K562 (cell line): ENCODE data around the gene CACNA2D3. TPM values are rescaled to one million over a fixed set of nuclear protein-coding genes. Genes with fewer than 3 reads are reported as not detected.

Experiments used
- ATAC-seq: fragments of 200-7000 bp; cut with Tn5 transposase; 3 replicates; pipeline ENCODE4 v1.9.1; 2020; ENCODE audit warnings: moderate library complexity
- BruUV-seq: library from RNA; stranded (reverse); fragments of 400-500 nt; replicated peaks from 2 replicates; lab custom pipeline; 2021; lab: Mats Ljungman, UMichigan
- CTCF ChIA-PET: fragments of 300-600 bp; formaldehyde crosslinking; extraction: SDS; loops from one replicate; lab custom pipeline; 2021; ENCODE audit warnings: low intra/inter-chr PET ratio; lab: Yijun Ruan, JAX
- POLR2A ChIA-PET: fragments of 300-600, 350-650 bp; sonication (Branson Sonifier 250); formaldehyde crosslinking; extraction: SDS; loops from one replicate; lab custom pipeline; 2021; ENCODE audit warnings: antibody characterized with exemption, inconsistent platforms; lab: Yijun Ruan, JAX
- DNase-seq, 4 experiments: peaks; one replicate each; pipeline versions ENCODE4 v3.0.0 to v3.0.0-alpha.2; 2011 to 2018; ENCODE audit warnings: low spot score in 3 of 4, mixed read lengths in 3 of 4; ENCODE audit errors: extremely low read depth in 1 of 4
- FAIRE-seq: peaks from 2 replicates; lab custom pipeline; 2011; peaks lifted over from hg19 to GRCh38; lab: Jason Lieb, UNC
- H2AFZ ChIP-seq: 2 replicates; pipeline ENCODE4 v1.6.0; 2011; ENCODE audit warnings: low read depth, low read length, control low read depth, inconsistent platforms
- H3K27ac ChIP-seq: fragments of 200-600 bp; 3 replicates; pipeline ENCODE4 v1.8.0; 2011; ENCODE audit warnings: low read depth, mild to moderate bottlenecking, control low read depth, inconsistent platforms, low read length, moderate library complexity, mixed read lengths; ENCODE audit errors: extremely low read depth
- H3K27me3 ChIP-seq, 2 experiments: fragments of 300-600 bp in 1 of 2; 2 replicates in 1 of 2; 3 replicates in 1 of 2; pipeline versions ENCODE4 v1.6.0 to v1.8.0; 2011; ENCODE audit warnings: inconsistent platforms in 2 of 2, low read length in 2 of 2, mild to moderate bottlenecking in 1 of 2, mixed read lengths in 1 of 2, moderate library complexity in 1 of 2; ENCODE audit not compliant: control insufficient read depth in 2 of 2, insufficient read depth in 2 of 2
- H3K36me3 ChIP-seq: fragments of 300-600 bp; 3 replicates; pipeline ENCODE4 v1.8.0; 2011; ENCODE audit warnings: mild to moderate bottlenecking, low read length, inconsistent platforms; ENCODE audit not compliant: control insufficient read depth, insufficient read depth
- H3K4me1 ChIP-seq, 2 experiments: fragments of 200-600 bp in 1 of 2; replicated peaks in 1 of 2; 2 replicates in 1 of 2; 3 replicates in 1 of 2; pipeline versions ENCODE4 v1.5.1 to v1.8.0; 2011; ENCODE audit warnings: inconsistent platforms in 2 of 2, low read length in 2 of 2, mild to moderate bottlenecking in 1 of 2, mixed read lengths in 1 of 2, moderate library complexity in 1 of 2; ENCODE audit not compliant: control insufficient read depth in 2 of 2, insufficient read depth in 2 of 2
- H3K4me2 ChIP-seq: 2 replicates; pipeline ENCODE4 v1.6.1; 2011; ENCODE audit warnings: low read length, control low read depth, inconsistent platforms, mixed read lengths; ENCODE audit not compliant: insufficient read depth
- H3K4me3 ChIP-seq: fragments of 200-600 bp; sonication (generic), shearing (Covaris generic); 2 replicates; pipeline ENCODE4 v1.5.1; 2016; ENCODE audit warnings: control low read depth, inconsistent platforms
- H3K79me2 ChIP-seq: fragments of 200-600 bp; 3 replicates; pipeline ENCODE4 v1.8.0; 2011; ENCODE audit warnings: low read length, inconsistent platforms; ENCODE audit not compliant: control insufficient read depth, insufficient read depth
- H3K9ac ChIP-seq, 2 experiments: 2 replicates each; pipeline versions ENCODE4 v1.6.0 to v1.6.1; 2011; ENCODE audit warnings: low read depth in 2 of 2, low read length in 2 of 2, control low read depth in 1 of 2, inconsistent platforms in 1 of 2, mild to moderate bottlenecking in 1 of 2, mixed read lengths in 1 of 2; ENCODE audit not compliant: insufficient read depth in 1 of 2
- H3K9me1 ChIP-seq: one replicate; pipeline ENCODE4 v1.6.0; 2011; ENCODE audit warnings: inconsistent platforms, mild to moderate bottlenecking, low read length, moderate library complexity; ENCODE audit not compliant: control insufficient read depth, insufficient read depth
- H3K9me3 ChIP-seq: replicated peaks from 2 replicates; pipeline ENCODE4 v1.5.1; 2011; ENCODE audit warnings: low read depth, low read length, inconsistent platforms; ENCODE audit not compliant: control insufficient read depth, insufficient read depth
- H4K20me1 ChIP-seq: replicated peaks from 2 replicates; pipeline ENCODE4 v1.6.1; 2011; ENCODE audit warnings: low read length, inconsistent platforms, mixed read lengths; ENCODE audit not compliant: control insufficient read depth, insufficient read depth
- ARID3A ChIP-seq: IDR thresholded peaks from 2 replicates; pipeline ENCODE4 v1.6.1; 2012; ENCODE audit warnings: low read depth, low read length, improper control_type of control experiment, borderline replicate concordance
- COPS2 ChIP-seq: fragments of 450-650 bp; conservative IDR thresholded peaks from 2 replicates; pipeline ENCODE4 v1.6.1; 2016; ENCODE audit warnings: mild to moderate bottlenecking, moderate library complexity
- CREB1 ChIP-seq, 2 experiments: sonication (generic) in 1 of 2; formaldehyde crosslinking in 1 of 2; IDR thresholded peaks; 2 replicates each; pipeline versions ENCODE4 v1.6.1 to v1.8.0; 2012 to 2022; ENCODE audit warnings: inconsistent platforms in 1 of 2, mild to moderate bottlenecking in 1 of 2, missing genetic modification reagents in 1 of 2, moderate library complexity in 1 of 2
- DMBX1 ChIP-seq: fragments of 250-450 bp; sonication (Bioruptor Pico); IDR thresholded peaks from 2 replicates; pipeline ENCODE4 v1.8.0; 2022; ENCODE audit warnings: inconsistent platforms, mild to moderate bottlenecking, moderate library complexity, borderline replicate concordance
- ETS1 ChIP-seq: conservative IDR thresholded peaks from 2 replicates; pipeline ENCODE4 v1.6.1; 2011; ENCODE audit warnings: low read depth, mild to moderate bottlenecking, low read length; ENCODE audit not compliant: control insufficient read depth
- FOXO4 ChIP-seq: fragments of 450-650 bp; formaldehyde crosslinking; IDR thresholded peaks from 2 replicates; pipeline ENCODE4 v1.4.0; 2020; ENCODE audit warnings: mild to moderate bottlenecking, moderate library complexity
- HDAC8 ChIP-seq: fragments of 450-650 bp; IDR thresholded peaks from 2 replicates; pipeline ENCODE4 v1.6.1; 2016; ENCODE audit warnings: mild to moderate bottlenecking, missing genetic modification characterization, moderate library complexity, missing compliant biosample characterization
- HOMEZ ChIP-seq: fragments of 250-450 bp; sonication (Bioruptor Pico); IDR thresholded peaks from 2 replicates; pipeline ENCODE4 v1.4.0; 2020; ENCODE audit warnings: mild to moderate bottlenecking, moderate library complexity
- NR2C2 ChIP-seq, 2 experiments: fragments of 200-800 bp in 1 of 2; sonication (Bioruptor generic) in 1 of 2; sonication (generic) in 1 of 2; formaldehyde crosslinking in 1 of 2; IDR thresholded peaks; 2 replicates each; pipeline versions ENCODE4 v1.6.1 to v1.8.0; 2016 to 2022; ENCODE audit warnings: mild to moderate bottlenecking in 1 of 2, missing compliant biosample characterization in 1 of 2, missing genetic modification characterization in 1 of 2, missing genetic modification reagents in 1 of 2
- NUFIP1 ChIP-seq: fragments of 450-650 bp; IDR thresholded peaks from 2 replicates; pipeline ENCODE4 v1.6.1; 2018; ENCODE audit not compliant: partially characterized antibody
- RCOR1 ChIP-seq, 2 experiments: IDR thresholded peaks; 2 replicates each; pipeline ENCODE4 v1.6.1; 2012; ENCODE audit warnings: low read depth in 2 of 2, low read length in 2 of 2, borderline replicate concordance in 1 of 2, improper control_type of control experiment in 1 of 2
- RFX1 ChIP-seq: fragments of 450-650 bp; IDR thresholded peaks from 2 replicates; pipeline ENCODE4 v1.6.1; 2016; ENCODE audit warnings: mild to moderate bottlenecking, moderate library complexity
- RHOXF2B ChIP-seq: fragments of 250-450 bp; sonication (Bioruptor Pico); conservative IDR thresholded peaks from 2 replicates; pipeline ENCODE4 v1.5.1; 2021
- SPI1 ChIP-seq: IDR thresholded peaks from 2 replicates; pipeline ENCODE4 v1.6.1; 2011; ENCODE audit warnings: low read depth, low read length, control low read depth, borderline replicate concordance
- TARDBP ChIP-seq: fragments of 450-650 bp; IDR thresholded peaks from 2 replicates; pipeline ENCODE4 v1.6.1; 2016
- TBP ChIP-seq: optimal IDR thresholded peaks from 2 replicates; pipeline ENCODE3; 2011; ENCODE audit warnings: low read depth, low read length, improper control_type of control experiment
- ZNF217 ChIP-seq: sonication (generic); formaldehyde crosslinking; IDR thresholded peaks from 2 replicates; pipeline ENCODE4 v1.8.0; 2022; ENCODE audit warnings: mild to moderate bottlenecking, missing genetic modification reagents
- ZNF444 ChIP-seq: fragments of 250-450 bp; sonication (Bioruptor Pico); IDR thresholded peaks from 2 replicates; pipeline ENCODE4 v1.4.0; 2020; ENCODE audit warnings: mild to moderate bottlenecking, moderate library complexity
- WGBS: fragments of 100-300 bp; shearing (Covaris generic); methylation state at CpG from one replicate; pipeline ENCODE4 v1.1.6; 2016; ENCODE audit warnings: low coverage, mixed read lengths; ENCODE audit not compliant: insufficient coverage; ENCODE audit errors: missing lambda C conversion rate; 5-methylcytosine and 5-hydroxymethylcytosine counted together
- in situ Hi-C: fragments of 300-500 bp; cut with MboI; formaldehyde crosslinking; loops from 4 replicates; pipeline ENCODE4 v1.15.0; 2018; ENCODE audit warnings: inconsistent platforms, mixed read lengths
- intact Hi-C: fragments of 100-400 bp; cut with micrococcal nuclease; formaldehyde crosslinking; loops from 2 replicates; pipeline ENCODE4 v1.14.2; 2022
- polyA plus RNA-seq, 8 experiments: library from polyadenylated mRNA; depleted of rRNA in 4 of 8; stranded (reverse) in 5 of 8; unstranded in 3 of 8; fragments of >200 nt; fragmentation: Nextera tagmentation in 2 of 8; fragmentation: Illumina TruSeq in 1 of 8; extraction: Ambion mirVana in 2 of 8; extraction: Trizol in 1 of 8; gene quantifications; 2 replicates each; pipeline versions ENCODE4 v1.2.1 to v1.2.3, GENCODE V29; 2011 to 2014; ENCODE audit warnings: inconsistent platforms in 1 of 8, missing spikeins in 1 of 8
- total RNA-seq, 7 experiments: library from RNA; depleted of rRNA in 6 of 7; stranded (reverse); fragments of >200 nt in 6 of 7; fragmentation: Illumina TruSeq in 2 of 7; extraction: Trizol in 2 of 7; gene quantifications; 2 replicates each; pipeline versions ENCODE4 v1.2.1 to v1.2.3, GENCODE V29; 2011 to 2021; ENCODE audit warnings: low replicate concordance in 1 of 7

Gene CACNA2D3
- total and polyA plus RNA-seq, 9 of the 15 experiments (the other 6 are each of a cell fraction or from before 2014, with no cell fraction given): 0.01 TPM; not detected in 8

GRCh38 chr3:54604495-54604894 lies 482.1 kb downstream of the CACNA2D3 start:
- Histone ChIP-seq H3K79me2 (no peaks in the 10 kb centered on the region), H3K9me1 (no peaks in the 10 kb centered on the region), H2AFZ (no peak overlapping the region), H3K36me3 (no peaks in the 10 kb centered on the region), H4K20me1 (no peaks in the 10 kb centered on the region), H3K4me3 (no peak overlapping the region), H3K4me2 (no peak overlapping the region), H3K4me1 (no peaks in the 10 kb centered on the region), H3K9me3 (no peaks in the 10 kb centered on the region), H3K27me3 (peaks cover 0 to 6% of the 10 kb centered on the region in 2 experiments; a peak in 1 of 5 replicates), H3K9ac (no peak overlapping the region), H3K27ac (no peak overlapping the region)
- intact Hi-C loops: no loop called here
- ATAC-seq: no peak
- no peak for FAIRE-seq
- in situ Hi-C loops: no loop called here
- ChIA-PET CTCF (no interaction called here), POLR2A (interaction anchor here (0.6 kb wide), 1 partner anchor 56 kb away, joined by 3 read pairs; no protein-coding TSS in a partner anchor)
- DNase-seq: no peak
- WGBS: 0% methylated on average over 4 of the region's 4 CpGs
- BruUV-seq: no TSS peak
- no peak for TF ChIP-seq ZNF217 (CRISPR knock-in tag)
- TF ChIP-seq HOMEZ (CRISPR knock-in tag): no peak
- TF ChIP-seq TARDBP: no peak
- TF ChIP-seq NUFIP1: no peak
- no peak for TF ChIP-seq TBP
- no peak for TF ChIP-seq COPS2
- TF ChIP-seq ARID3A: no peak
- TF ChIP-seq FOXO4 (CRISPR knock-in tag): no peak
- TF ChIP-seq HDAC8 (tag): no peak
- no peak for TF ChIP-seq DMBX1
- TF ChIP-seq RHOXF2B: no peak
- no peak for TF ChIP-seq RFX1
- no peak for TF ChIP-seq RCOR1 (IDR thresholded peaks at IDR 0.05; ENCODE audit: borderline replicate concordance in 1 of 2, low read depth in 2 of 2, low read length in 2 of 2)
- TF ChIP-seq CREB1 (IDR thresholded peaks at IDR 0.05): no peak
- TF ChIP-seq CREB1 (CRISPR knock-in tag; IDR thresholded peaks at IDR 0.05): no peak
- TF ChIP-seq NR2C2 (CRISPR knock-in tag; IDR thresholded peaks at IDR 0.05): no peak
- TF ChIP-seq NR2C2 (tag; IDR thresholded peaks at IDR 0.05): no peak
- TF ChIP-seq SPI1: no peak
- no peak for TF ChIP-seq ETS1
- no peak for TF ChIP-seq ZNF444
